ENCODE results near the gene ZNF564.

Gene ZNF564

DNA sequence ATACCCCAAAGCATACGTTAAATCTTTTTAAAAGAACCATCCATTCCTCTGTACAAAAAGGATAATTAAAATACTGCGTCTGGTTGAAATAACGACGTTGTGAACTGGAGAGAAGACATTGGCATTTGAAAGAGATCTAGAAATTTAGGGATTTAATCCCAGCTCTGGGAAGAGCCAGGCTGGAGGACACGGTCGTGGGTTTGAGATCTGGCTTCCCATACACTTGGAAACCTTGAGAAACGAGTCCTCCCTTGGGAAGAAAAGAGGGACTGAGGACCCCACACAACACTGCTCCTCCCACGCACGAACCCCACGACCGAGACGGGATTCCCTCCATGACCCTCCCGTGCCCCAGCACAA lies 67.3 kb downstream of the ZNF564 start:
- TF ChIP-seq, protein P1, sequence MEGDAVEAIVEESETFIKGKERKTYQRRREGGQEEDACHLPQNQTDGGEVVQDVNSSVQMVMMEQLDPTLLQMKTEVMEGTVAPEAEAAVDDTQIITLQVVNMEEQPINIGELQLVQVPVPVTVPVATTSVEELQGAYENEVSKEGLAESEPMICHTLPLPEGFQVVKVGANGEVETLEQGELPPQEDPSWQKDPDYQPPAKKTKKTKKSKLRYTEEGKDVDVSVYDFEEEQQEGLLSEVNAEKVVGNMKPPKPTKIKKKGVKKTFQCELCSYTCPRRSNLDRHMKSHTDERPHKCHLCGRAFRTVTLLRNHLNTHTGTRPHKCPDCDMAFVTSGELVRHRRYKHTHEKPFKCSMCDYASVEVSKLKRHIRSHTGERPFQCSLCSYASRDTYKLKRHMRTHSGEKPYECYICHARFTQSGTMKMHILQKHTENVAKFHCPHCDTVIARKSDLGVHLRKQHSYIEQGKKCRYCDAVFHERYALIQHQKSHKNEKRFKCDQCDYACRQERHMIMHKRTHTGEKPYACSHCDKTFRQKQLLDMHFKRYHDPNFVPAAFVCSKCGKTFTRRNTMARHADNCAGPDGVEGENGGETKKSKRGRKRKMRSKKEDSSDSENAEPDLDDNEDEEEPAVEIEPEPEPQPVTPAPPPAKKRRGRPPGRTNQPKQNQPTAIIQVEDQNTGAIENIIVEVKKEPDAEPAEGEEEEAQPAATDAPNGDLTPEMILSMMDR (IDR thresholded peaks at IDR 0.05; ENCODE audit: low read depth, low read length) = no peak
- H3K4me3 ChIP-seq (ENCODE audit: low read depth, low read length) = peak overlapping the region; percentile 96

DNA sequence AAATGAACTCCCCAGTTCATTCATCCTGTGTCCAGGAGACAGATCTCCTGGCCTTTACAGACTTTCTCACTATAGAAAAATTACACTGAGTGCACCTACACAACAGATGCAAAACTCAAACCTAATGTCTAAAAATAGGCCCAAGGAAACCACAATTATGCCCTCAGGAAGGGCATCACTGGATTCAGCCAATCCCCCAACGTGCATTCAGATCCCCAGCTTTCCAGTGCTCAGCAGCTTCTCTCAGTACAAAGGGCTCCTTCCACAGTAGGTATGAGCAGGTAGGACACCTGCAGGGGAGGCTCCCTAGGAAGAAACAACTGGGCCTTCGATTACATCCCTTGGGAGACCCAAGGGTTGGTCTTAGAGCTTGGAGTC lies 68.8 kb downstream of the ZNF564 start:
- TF ChIP-seq, protein P1 (IDR thresholded peaks at IDR 0.05; ENCODE audit: low read depth, low read length) = no peak
- H3K4me3 ChIP-seq (ENCODE audit: low read depth, low read length) = no peak overlapping the region

DNA sequence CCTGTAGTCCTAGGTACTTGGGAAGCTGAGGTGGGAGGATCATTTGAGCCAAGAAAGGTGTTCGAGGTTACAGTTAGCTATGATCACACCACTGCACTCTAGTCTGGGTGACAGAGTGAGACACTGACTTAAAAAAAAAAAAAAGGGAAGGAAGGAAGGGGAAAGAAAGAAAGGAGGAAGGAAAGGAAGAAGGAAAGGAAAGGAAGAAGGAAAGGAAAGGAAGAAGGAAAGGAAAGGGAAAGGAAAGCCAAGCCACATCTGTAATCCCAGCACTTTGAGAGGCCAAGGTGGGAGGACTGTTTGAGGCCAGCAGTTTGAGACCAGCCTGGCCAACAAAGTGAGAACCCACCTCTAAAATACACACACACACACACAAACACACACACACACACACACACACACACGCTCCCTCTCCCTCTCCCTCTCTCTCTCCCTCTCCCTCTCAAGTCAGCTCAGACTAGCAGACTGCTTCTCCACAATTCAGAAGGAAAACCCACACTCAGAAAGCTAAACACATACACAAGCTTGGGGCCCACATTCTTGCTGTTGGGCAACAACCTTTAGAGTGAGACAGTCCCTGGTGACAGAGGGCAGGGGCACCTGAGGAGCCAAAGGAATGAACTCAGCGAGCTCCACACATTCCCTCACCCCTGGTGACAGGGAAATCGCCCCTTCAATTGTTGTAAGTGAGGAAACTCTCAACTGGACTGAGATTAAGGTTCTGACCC lies 69.3 kb downstream of the ZNF564 start:
- no peak overlapping the region for H3K4me3 ChIP-seq (ENCODE audit: low read depth, low read length)
- TF ChIP-seq, protein P1 (IDR thresholded peaks at IDR 0.05; ENCODE audit: low read depth, low read length) = no peak

DNA sequence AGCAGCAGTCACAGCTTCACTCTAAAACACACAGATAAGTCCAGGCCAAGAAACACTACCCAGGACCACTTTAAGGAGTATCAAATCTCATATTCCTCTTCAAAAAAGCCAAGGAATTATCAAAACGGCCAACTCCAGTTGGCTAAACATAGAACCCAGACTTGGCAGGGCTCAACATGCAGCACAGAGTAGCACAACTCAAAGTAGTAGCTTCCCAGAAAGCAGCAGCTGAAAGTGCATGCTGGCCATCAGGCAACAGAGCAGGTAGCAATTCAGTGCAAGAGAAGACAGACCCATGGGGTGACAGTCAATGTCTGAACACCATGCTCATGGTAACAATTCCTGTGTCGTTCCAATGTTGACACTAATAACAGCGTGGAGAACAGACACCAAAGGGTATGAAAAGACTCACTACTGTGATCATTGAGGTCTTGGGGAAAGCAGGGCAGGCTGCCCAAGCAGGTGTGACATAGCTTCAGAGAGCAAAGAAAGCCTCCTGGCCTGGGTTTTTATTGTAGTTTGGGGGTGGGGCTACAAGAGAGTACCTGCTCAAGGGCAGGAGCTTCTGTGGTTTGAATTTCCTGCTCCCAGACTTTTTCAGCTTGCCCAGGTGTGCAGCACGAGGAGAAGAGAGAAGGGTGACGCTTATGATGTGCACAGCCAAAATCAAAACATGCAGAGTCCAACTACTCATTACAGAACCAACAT lies 72.9 kb downstream of the ZNF564 start:
- H3K4me3 ChIP-seq (ENCODE audit: low read depth, low read length) = no peak overlapping the region
- TF ChIP-seq, protein P1 (IDR thresholded peaks at IDR 0.05; ENCODE audit: low read depth, low read length) = no peak

All from WI38 (cell line).